AG09309 (cell line): Measurements from ENCODE around the gene RRP1B.

ENCODE experiments used
- DNase-seq: peaks from one replicate; pipeline ENCODE4 v3.0.0-alpha.2; 2010; ENCODE audit warnings: low read depth
- H3K4me3 ChIP-seq: 2 replicates; pipeline ENCODE4 v1.5.1; 2011; ENCODE audit warnings: mild to moderate bottlenecking, low read depth, low read length, moderate library complexity; ENCODE audit not compliant: control insufficient read depth
- CTCF ChIP-seq: IDR thresholded peaks from 2 replicates; pipeline ENCODE4 v1.5.1; 2011; ENCODE audit warnings: mild to moderate bottlenecking, low read depth, low read length, inconsistent platforms; ENCODE audit not compliant: insufficient read depth, control insufficient read depth; ENCODE audit errors: missing control alignments

The RRP1B gene

GRCh38 chr21:43640400-43640799 is 19.0 kb upstream of the RRP1B start:
- H3K4me3 ChIP-seq: no peak overlapping the region
- TF ChIP-seq CTCF: no peak
- no peak for DNase-seq

- no peak overlapping the region for H3K4me3 ChIP-seq
- TF ChIP-seq CTCF: no peak
- DNase-seq: no peak
These were observed 16.2 kb upstream of the RRP1B start for GRCh38 chr21:43643193-43643592.

GRCh38 chr21:43644071-43644470 is 15.3 kb upstream of the RRP1B start:
- TF ChIP-seq CTCF: no peak
- no peak overlapping the region for H3K4me3 ChIP-seq
- no peak for DNase-seq

GRCh38 chr21:43644609-43645008 is 14.8 kb upstream of the RRP1B start:
- H3K4me3 ChIP-seq: no peak overlapping the region
- no peak for TF ChIP-seq CTCF
- peak; percentile 40 for DNase-seq

- H3K4me3 ChIP-seq: no peak overlapping the region
- peak; percentile 55 for DNase-seq
- peak; percentile 73 for TF ChIP-seq CTCF
These were observed 14.0 kb upstream of the RRP1B start for GRCh38 chr21:43645136-43645891.

- no peak overlapping the region for H3K4me3 ChIP-seq
- no peak for TF ChIP-seq CTCF
- no peak for DNase-seq
These were observed 13.4 kb upstream of the RRP1B start for GRCh38 chr21:43645976-43646375.
